Ramos (cell line): ENCODE measurements around the gene KYNU.
"Not testable (repeated sequence)": the region's sequence is repeated elsewhere in the genome, so short reads cannot be mapped to it uniquely, and the experiment has no call there.

Experiments used
- in situ Hi-C: fragments of 300-500 bp; cut with MboI; formaldehyde crosslinking; loops from one replicate; pipeline ENCODE4 v1.14.3; 2022; ENCODE audit warnings: low sequenced_read_pairs; ENCODE audit not compliant: unreplicated experiment

The KYNU gene

DNA sequence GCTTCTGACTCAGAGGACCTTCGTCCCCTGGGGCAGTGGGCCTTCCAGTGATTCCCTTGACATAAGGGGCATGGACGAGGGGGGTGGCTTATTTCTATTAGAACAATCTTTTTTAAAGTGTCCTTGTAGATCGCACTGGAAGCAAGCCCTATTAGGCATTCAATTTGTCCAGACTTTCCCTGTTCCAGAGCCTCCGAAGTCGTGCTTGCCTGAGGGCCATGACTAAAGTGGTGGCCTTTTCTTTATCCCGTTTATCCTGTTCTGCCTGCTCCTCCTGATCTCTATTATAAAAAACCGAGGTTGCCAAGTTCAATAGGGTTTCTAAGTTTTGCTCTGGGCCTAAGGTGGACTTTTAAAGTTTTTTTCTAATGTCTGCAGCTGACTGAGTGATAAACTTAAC, 26.3 kb downstream of the KYNU start:
- in situ Hi-C loops: not testable (repeated sequence)

DNA sequence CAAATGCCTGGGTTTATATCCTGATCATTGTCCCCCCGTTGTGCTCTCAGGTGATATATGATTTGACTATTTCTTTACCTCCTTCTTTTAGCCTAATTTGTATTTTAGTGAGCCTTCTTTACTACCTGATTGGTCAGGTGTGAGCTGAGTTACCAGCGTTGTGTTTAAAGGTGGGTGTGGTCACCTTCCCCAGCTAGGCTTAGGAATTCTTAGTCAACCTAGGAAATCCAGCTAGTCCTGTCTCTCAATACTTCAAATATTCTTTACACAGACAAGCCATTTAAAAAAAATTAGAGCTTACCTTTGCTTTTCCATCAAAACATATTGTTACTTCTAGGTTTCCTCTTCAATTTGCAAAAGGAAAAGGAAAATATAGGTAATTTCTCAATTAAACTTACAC, 30.2 kb downstream of the KYNU start:
- in situ Hi-C loops: no loop called here

DNA sequence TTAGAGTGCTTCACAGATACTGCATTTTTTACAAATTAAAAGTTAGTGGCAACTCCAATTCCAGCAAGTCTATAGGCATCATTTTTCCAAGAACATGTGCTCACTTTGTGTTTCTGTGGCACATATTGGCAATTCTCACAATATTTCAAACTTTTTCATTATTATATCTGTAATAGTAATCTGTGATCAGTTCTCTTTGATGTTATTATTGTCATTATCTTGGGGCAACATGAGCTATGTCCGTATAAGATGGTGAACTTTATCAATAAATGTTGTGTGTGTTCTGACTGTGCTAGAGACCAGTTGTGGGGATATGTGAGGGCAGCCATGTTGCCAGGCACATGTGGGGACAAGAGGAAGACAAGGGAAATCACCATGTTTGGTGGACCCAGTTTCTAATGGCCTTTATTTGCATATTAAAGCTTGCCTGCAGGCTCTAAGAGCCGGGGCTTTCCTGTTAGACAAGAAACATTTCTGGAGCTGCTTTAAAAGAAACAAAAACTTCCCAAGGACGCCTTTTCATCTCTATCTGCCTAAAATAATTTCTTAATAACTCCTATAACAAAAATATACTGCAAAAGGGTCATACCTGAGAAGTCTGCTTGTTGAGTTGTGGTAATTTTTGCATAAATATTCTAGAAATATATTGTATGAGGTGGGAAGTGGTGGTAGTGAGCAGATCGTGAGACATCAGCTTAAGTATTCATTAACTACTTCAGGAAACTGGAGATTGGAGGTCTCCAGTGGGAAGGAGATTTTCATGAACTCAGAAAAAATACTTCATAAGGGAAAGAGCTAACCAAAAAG, 37.2 kb downstream of the KYNU start:
- in situ Hi-C loops: no loop called here

DNA sequence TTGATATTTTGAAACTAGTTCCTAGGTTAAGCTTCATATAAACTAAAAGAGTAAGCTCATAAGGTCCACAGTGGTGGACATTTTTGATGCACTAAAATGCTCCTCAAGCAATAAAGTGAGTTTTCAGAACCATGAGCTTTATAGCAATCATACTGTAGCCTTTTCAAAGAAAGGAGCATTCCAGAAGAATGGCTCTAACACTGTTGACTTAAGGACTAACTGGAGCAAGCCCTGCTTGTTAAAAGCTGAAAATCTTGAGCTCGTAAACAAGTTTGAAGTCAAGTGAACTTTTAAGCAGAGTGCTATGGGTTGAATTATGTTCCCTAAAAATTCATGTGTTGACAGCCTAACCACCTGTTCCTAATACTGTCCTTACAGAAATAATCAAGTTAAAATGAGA, 38.0 kb downstream of the KYNU start:
- in situ Hi-C loops: no loop called here

DNA sequence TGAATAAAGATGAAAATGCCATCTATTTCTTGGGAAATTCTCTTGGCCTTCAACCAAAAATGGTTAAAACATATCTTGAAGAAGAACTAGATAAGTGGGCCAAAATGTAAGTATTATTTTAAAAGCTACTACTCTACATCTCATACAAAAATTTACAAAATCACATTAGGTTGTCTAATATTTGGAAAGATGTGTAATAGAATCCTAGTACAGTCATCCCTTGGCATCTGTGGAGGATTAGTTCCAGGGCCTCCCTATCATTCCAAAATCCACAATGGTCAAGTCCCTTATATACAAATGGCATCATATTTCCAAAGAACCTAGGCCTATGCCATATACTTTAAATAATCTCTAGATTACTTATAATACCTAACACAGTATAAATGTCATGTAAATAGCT, 41.2 kb downstream of the KYNU start:
- in situ Hi-C loops: no loop called here

DNA sequence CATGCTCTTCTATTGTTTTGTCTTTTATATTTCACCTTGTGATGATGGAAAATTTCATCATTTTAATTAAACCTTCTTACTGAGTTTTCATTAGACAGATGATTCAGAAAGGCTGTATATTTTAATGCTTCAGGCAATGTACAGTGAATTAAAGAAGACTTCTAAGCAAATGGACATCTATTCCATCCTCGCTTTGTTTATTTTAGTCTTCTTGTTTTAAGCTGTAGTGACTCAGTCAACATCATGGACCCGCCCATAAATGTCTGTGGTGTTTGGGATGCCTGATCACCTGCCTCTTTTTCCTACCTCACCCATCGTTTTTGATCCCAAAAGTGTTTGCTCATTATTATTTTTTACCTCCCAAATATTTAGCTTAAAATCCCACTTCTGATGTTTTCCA, 43.1 kb downstream of the KYNU start:
- in situ Hi-C loops: no loop called here

DNA sequence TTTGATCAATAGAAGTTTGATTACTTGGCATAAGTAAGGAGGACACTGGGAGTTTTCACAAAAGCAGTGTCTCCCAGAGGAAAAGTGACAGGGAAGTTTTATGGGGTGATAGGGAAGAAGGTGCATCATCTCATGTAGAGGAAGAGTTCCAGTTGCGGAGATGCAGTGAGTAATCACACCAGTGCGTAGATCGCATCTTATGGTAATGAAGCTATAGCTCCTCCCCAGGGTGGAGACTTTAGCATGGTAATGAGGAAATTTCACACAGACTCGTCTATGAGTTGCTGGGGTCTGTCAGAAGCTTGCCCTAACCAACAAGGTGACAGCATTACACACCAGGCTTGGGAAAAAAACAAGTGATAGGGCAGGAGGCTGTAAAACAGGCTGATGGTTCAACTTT, 49.0 kb downstream of the KYNU start:
- in situ Hi-C loops: no loop called here

DNA sequence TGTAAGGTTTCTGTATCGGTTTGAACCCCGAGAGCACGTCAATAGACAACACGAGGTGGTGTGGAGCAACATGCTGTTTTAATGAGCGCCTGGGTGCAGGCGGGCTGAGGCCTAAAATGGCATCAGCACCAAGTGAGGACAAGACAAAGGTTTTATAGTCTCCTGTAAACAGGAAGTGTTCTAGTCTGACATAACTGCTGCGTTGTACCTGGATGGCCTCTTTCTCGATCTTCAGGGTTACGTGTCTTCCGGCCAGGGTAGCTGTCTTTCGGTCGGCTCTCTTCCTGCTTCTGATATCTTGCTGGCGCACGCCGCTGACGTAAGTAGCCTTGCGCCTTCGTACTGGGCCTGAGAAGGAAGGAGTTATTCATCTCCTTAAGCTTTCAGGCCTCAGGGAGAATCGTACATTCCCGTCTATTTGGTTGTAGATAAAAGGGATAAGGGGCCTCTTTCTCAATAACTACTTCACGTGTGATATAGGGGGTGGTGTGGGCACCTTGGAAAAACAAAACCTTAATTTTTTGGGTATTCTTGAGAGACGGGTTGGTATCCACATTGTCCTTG, 53.5 kb downstream of the KYNU start:
- in situ Hi-C loops: no loop called here

DNA sequence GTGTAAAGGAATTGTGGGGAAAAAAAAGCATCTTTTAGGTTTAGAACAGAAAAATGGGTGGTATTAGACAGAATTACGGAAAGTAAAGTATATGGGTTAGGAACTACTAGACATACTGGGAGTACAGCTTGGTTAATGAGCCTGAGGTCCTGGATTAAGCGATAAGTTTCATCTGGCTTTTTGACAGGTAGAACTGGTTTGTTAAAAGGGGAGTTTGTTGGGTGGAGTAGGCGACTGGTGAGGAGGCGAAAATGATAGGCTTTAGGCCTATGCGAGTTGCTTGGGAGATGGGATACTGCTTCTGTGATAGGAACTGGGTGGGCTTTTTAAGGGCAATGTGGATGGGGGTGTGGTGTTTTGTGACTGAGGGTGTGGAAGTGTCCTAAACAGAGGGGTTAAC, 56.5 kb downstream of the KYNU start:
- in situ Hi-C loops: no loop called here

DNA sequence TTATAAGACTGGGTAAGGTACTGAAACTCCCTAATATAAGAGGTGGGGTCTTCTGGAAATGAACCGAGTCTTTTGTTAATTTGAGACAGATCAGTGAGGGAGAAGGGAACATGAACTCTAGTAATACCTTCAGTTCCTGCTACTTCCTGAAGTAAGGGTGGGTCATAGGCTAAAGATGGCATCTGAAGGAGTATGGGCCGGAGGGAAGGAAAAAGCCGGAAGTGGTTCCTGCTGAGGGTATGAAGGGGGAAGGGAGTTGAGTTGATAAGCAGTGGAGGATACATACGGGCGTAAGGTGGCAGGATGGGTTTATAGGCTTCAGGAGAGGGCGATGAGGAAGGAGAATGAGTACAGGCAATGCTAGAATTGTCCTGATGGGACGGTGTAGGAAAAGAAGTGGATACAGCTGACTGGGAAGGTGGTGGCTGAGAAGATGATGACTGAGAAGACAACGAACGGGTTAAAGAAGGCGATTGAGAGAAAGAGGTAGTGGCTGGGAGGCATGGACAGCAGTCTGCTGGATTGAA, 58.2 kb downstream of the KYNU start:
- in situ Hi-C loops: no loop called here

DNA sequence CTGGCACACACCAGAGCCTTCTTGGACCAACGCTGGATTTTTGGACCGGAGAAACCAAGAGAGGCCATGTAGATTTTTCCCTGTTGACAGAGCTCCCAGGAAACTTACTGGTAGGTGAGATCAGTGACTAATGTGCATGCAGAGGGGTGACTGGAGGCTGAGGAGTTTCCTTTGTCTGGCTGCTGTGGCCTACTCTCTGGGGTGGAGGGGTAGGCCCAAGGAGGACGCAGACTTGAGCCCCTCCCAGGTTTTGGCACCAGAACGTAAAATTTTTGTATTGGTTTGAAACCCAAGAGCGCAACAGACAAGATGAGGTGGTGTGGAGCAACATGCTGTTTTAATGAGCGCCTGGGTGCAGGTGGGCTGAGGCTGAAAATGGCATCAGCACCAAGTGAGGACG, 59.2 kb downstream of the KYNU start:
- in situ Hi-C loops: no loop called here

DNA sequence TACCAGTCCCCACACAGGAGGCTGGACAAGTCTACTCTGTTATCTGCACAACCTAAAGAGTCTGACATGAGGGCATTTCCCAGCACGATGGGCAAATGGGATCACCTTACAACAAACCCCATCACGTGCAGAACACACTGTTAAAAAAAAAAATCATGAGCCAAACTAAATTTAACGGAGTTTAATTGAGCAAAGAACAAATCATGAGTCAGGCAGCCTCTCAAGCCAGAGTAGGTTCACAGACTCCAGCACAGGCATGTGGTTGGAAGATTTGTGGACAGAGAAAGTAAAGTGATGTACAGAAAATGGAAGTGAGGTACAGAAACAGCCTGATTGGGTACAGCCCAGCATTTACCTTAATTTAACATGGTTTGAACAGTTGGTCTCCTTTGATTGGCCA, 59.9 kb downstream of the KYNU start:
- in situ Hi-C loops: no loop called here

DNA sequence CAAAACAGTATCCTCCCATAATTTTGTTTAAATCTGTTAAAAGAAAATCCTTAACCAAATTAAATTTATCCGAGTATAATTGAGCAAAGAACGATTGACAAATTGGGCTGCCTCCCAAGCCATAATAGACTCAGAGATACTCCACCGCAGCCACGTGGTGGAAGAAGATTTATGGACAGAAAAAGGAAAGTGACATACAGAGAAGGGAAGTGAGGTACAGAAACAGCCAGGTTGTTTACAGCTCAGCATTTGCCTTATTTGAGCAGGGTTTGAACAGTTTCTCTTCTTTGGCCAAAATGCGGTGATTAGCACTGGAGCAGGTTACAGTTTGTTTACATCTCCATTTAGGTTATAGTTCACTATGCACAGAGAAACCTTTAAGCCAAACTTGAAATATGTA, 60.8 kb downstream of the KYNU start:
- in situ Hi-C loops: no loop called here

DNA sequence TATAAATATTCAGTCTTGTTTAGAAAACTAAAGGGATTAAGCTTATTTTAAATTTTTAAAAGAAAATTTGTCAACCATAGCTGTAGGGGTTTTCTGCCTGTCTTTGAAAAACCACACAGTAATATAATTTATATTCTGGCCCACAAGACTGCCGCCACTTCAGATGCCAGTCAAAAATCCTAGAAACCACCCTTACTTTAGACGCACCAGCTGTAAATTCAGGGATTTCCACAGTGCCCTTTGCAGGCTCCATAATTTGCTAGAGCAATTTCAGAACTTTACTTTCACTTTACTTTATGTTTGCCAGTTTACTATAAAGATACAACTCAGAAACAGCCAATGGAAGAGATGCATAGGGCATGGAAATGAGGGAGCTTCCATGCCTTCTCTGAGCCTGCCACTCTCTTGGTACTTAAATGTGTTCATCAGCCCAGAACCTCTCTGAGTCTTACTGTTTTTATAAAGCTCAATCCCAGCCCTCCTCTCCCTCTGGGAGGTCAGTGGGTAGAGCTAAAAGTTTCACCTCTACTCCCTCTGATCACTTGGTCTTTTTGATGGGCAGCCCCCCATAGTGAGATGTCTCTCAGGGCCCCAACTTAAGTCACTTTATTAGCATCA, 63.3 kb downstream of the KYNU start:
- in situ Hi-C loops: no loop called here

DNA sequence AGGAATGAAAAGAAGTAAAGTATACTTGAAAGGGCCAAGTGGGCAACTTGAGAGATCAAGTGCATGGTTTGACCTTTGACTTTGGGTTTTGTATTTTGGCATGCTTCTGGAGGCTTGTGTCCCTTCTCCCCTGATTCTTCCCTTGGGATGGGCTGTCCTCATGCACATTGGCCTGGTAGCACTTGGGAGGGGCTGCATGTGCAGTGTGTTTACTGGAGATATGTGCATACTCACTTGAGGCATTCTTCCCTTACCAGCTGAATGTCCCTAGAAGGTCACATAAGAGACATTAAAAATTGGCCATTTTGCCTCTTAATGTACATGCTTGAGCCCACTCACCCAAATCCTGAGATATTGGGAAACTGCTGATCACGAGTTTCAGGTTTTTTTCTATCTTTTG, 65.2 kb downstream of the KYNU start:
- in situ Hi-C loops: no loop called here

DNA sequence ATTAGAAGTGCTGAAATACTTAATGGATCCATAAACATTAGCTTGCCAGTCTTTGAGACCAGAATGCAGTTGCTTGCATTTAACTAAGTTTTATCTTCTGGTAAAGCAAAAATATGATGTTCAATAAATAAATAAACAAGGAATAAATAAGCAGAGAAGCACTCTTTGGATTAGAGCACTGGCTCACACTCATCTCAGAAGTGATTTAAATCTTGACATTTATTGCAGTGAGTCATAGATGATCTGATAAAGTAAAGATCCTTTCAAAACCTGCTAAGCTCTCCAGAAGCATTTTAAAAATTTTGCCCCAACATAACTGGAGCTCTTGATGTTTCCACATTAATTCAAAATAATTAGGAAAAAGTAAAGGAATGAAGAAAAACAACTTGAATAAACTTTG, 66.8 kb downstream of the KYNU start:
- in situ Hi-C loops: no loop called here

DNA sequence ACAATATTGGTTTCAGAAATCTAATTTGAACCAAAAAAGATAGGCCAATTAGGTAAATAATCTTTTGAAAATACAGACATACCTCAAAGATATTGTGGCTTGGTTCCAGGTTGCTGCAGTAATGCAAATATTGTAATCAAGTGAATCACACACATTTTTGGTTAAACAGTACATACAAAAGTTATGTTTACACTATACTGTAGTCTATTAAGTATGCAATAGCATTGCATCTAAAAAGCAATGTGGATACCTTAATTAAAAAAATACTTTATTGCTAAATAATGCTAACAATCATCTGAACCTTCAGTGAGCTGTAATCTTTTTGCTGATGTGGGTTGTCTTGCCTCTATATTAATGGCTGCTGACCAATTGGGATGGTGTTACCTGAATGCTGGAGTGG, 67.3 kb downstream of the KYNU start:
- in situ Hi-C loops: no loop called here

DNA sequence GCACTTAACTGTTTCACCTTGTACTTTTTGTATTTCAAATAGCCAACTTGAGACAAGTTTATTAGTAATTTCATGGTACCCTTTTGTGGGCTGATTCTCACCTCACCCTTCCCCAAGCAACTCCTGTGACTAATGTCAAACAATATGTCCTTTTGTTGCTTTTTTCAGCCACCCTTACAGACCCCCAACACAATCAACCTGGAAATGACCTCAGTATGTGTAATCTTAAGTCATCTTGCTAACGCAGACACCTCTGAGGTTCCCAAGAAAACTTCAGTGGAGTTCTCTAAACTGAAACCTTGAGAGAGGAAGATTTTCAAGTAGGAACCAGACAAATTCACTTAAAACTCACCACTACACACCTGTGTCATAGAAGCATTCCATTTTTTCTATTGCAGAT, 69.5 kb downstream of the KYNU start:
- in situ Hi-C loops: no loop called here

DNA sequence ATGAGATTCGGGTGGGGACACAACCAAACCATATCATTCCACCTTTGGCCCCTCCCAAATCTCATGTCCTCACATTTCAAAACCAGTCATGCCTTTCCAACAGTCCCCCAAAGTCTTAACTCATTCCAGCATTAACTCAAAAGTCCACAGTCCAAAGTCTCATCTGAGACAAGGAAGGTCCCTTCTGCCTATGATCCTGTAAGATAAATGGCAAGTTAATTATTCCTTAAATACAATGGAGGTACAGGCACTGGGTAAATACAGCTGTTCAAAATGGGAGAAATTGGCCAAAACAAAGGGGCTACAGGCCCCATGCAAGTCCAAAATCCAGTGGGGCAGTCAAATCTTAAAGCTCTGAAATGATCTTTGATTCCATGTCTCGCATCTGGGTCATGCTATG, 71.3 kb downstream of the KYNU start:
- in situ Hi-C loops: not testable (repeated sequence)

DNA sequence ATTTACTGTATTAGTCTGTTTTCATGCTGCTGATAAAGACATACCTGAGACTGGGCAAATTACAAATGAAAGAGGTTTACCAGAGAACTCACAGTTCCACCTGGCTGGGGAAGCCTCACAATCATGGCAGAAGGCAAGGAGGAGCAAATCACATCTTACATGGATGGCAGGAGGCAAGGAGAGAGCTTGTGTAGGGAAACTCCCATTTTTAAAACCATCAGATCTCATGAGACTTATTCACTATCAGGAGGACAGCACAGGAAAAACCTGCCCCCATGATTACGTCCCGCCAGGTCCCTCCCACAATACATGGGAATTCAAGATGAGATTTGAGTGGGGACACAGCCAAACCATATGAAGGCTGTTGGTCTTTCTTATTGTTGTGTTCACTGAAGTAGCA, 72.9 kb downstream of the KYNU start:
- in situ Hi-C loops: not testable (repeated sequence)

DNA sequence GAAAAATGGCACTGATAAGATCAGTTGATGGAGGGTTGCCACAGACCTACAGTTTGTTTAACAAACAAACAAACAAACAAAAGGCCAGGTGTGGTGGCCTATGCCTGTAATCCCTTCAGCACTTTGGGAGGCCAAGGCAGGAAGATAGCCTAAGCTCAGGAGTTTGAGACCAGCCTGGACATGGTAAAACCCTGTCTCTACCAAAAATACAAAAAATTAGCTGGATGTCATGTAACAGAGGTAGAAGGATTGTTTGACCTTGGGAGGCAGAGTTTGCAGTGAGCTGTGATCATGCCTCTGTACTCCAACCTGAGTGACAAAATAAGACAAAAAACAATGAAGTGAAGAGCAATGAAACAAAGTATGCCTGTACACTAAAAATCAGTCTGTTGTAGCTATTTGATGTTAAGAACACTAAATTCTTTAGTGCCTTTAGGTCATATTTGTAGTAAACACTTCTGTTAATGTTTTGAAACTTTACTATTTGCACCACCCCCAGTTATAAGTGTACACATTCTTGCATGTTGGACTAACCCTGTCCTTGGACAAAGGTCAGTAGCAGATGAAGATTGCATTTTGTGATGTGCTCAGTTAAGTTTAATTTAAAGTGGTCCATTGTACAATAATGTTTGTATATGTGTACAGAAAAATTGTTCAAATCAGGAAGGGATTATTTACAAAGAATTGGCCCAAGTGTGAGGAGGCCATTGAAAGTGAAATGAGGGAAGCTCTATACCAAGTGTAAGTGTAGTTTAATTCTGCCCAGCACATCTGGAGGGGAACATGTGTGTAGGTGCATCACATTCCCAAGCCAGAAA, 73.9 kb downstream of the KYNU start:
- in situ Hi-C loops: no loop called here
